T-helper 17 cell (primary cell): Measurements from ENCODE around the gene HOXC9. TPM values are rescaled to one million over a fixed set of nuclear protein-coding genes. Genes with fewer than 3 reads are reported as not detected.

Experiments
- ATAC-seq: fragments of 150-1000 bp; cut with Tn5 transposase; 2 replicates; pipeline ENCODE4 v1.10.0; 2021; ENCODE audit warnings: mild to moderate bottlenecking, moderate library complexity
- DNase-seq, 3 donors: peaks; one replicate each; pipeline versions ENCODE4 v3.0.0 to v3.0.0-alpha.2; 2020 to 2021
- H3K9me3 ChIP-seq: one replicate; pipeline ENCODE4 v1.7.0; 2013; ENCODE audit warnings: low read length, mild to moderate bottlenecking; ENCODE audit not compliant: control insufficient read depth, poor library complexity, severe bottlenecking
- H3K27ac Mint-ChIP-seq: one replicate; pipeline ENCODE4 v1.8.0; 2022; ENCODE audit warnings: mild to moderate bottlenecking, moderate library complexity, mixed read lengths
- H3K27me3 Mint-ChIP-seq: one replicate; pipeline ENCODE4 v1.8.0; 2022; ENCODE audit warnings: mixed read lengths
- H3K36me3 Mint-ChIP-seq: one replicate; pipeline ENCODE4 v1.8.0; 2022; ENCODE audit warnings: low read depth, mixed read lengths
- H3K4me1 Mint-ChIP-seq: one replicate; pipeline ENCODE4 v1.8.0; 2022; ENCODE audit warnings: mild to moderate bottlenecking, mixed read lengths
- H3K4me3 Mint-ChIP-seq: one replicate; pipeline ENCODE4 v1.8.0; 2022; ENCODE audit warnings: mild to moderate bottlenecking, moderate library complexity, mixed read lengths
- total RNA-seq, 4 donors: library from RNA in 2 of 4; stranded (reverse) in 2 of 4; gene quantifications; one replicate each; pipeline ENCODE4 v1.2.3 and lab custom pipeline; 2022 to 2026

The HOXC9 gene
- total RNA-seq, 2 donors from 2014 or later, result not detected

GRCh38 chr12:54017878-54018467 lies 18.0 kb downstream of the HOXC9 start:
- H3K4me3 Mint-ChIP-seq, result peak overlapping the region; percentile 85
- peak; percentile 35 to 49 (median 48) for DNase-seq
- peak; percentile 79 for ATAC-seq
- peaks cover 10% of the 10 kb centered on the region for H3K36me3 Mint-ChIP-seq
- peaks cover 2% of the 10 kb centered on the region for H3K9me3 ChIP-seq
- peaks cover 11% of the 10 kb centered on the region for H3K4me1 Mint-ChIP-seq
- peaks cover 62% of the 10 kb centered on the region for H3K27me3 Mint-ChIP-seq
- no peak overlapping the region for H3K27ac Mint-ChIP-seq

GRCh38 chr12:54018468-54018984 lies 18.6 kb downstream of the HOXC9 start:
- peaks cover 2% of the 10 kb centered on the region for H3K9me3 ChIP-seq
- Mint-ChIP-seq H3K27ac (no peak overlapping the region), H3K36me3 (peaks cover 8% of the 10 kb centered on the region), H3K4me1 (peaks cover 11% of the 10 kb centered on the region), H3K4me3 (peak overlapping the region; percentile 85), H3K27me3 (peaks cover 62% of the 10 kb centered on the region)
- no peak for ATAC-seq
- DNase-seq, result no peak

GRCh38 chr12:54019091-54019811 lies 19.3 kb downstream of the HOXC9 start:
- no peak for DNase-seq

GRCh38 chr12:54019924-54020590 lies 20.1 kb downstream of the HOXC9 start:
- Mint-ChIP-seq H3K4me1 (peaks cover 11% of the 10 kb centered on the region), H3K4me3 (peak overlapping the region; percentile 47), H3K36me3 (peaks cover 8% of the 10 kb centered on the region), H3K27me3 (peaks cover 64% of the 10 kb centered on the region), H3K27ac (no peak overlapping the region)
- H3K9me3 ChIP-seq, result no peaks in the 10 kb centered on the region
- DNase-seq (no peak), ATAC-seq (no peak)

More at GRCh38 chr12:54019091-54019811, 19.3 kb downstream of the HOXC9 start:
- peaks cover 2% of the 10 kb centered on the region for H3K9me3 ChIP-seq
- Mint-ChIP-seq H3K27ac (no peak overlapping the region), H3K36me3 (peaks cover 8% of the 10 kb centered on the region), H3K4me1 (peaks cover 11% of the 10 kb centered on the region), H3K27me3 (peaks cover 63% of the 10 kb centered on the region), H3K4me3 (peak overlapping the region; percentile 47)
- ATAC-seq, result no peak

GRCh38 chr12:54020591-54021405 lies 20.8 kb downstream of the HOXC9 start:
- Mint-ChIP-seq H3K27me3 (peaks cover 61% of the 10 kb centered on the region), H3K4me3 (no peak overlapping the region), H3K36me3 (peaks cover 8% of the 10 kb centered on the region), H3K4me1 (peaks cover 11% of the 10 kb centered on the region), H3K27ac (no peak overlapping the region)
- DNase-seq (no peak), ATAC-seq (no peak)
- H3K9me3 ChIP-seq, result no peaks in the 10 kb centered on the region

GRCh38 chr12:54021432-54022013 lies 21.6 kb downstream of the HOXC9 start:
- Mint-ChIP-seq H3K27ac (peak overlapping the region; percentile 72), H3K36me3 (peaks cover 8% of the 10 kb centered on the region), H3K27me3 (peaks cover 68% of the 10 kb centered on the region), H3K4me3 (no peak overlapping the region), H3K4me1 (peaks cover 11% of the 10 kb centered on the region)
- DNase-seq (no peak), ATAC-seq (peak; percentile 33)
- H3K9me3 ChIP-seq, result no peaks in the 10 kb centered on the region

GRCh38 chr12:54022960-54023884 lies 23.3 kb downstream of the HOXC9 start:
- peaks cover 85% of the 10 kb centered on the region for H3K27me3 Mint-ChIP-seq
- peaks cover 6% of the 10 kb centered on the region for H3K4me1 Mint-ChIP-seq
- H3K27ac Mint-ChIP-seq, result no peak overlapping the region

GRCh38 chr12:54024127-54024526 lies 24.2 kb downstream of the HOXC9 start:
- no peak overlapping the region for H3K4me3 Mint-ChIP-seq

More at GRCh38 chr12:54022960-54023884, 23.3 kb downstream of the HOXC9 start:
- ATAC-seq, result no peak
- no peaks in the 10 kb centered on the region for H3K9me3 ChIP-seq
- H3K4me3 Mint-ChIP-seq, result no peak overlapping the region
- H3K36me3 Mint-ChIP-seq, result peaks cover 9% of the 10 kb centered on the region
- DNase-seq, result no peak

GRCh38 chr12:54024581-54025305 lies 24.8 kb downstream of the HOXC9 start:
- H3K4me1 Mint-ChIP-seq, result peaks cover 9% of the 10 kb centered on the region
- no peak for ATAC-seq
- no peaks in the 10 kb centered on the region for H3K9me3 ChIP-seq
- H3K4me3 Mint-ChIP-seq, result no peak overlapping the region
- peaks cover 9% of the 10 kb centered on the region for H3K36me3 Mint-ChIP-seq
- H3K27me3 Mint-ChIP-seq, result peaks cover 91% of the 10 kb centered on the region
- no peak for DNase-seq
- no peak overlapping the region for H3K27ac Mint-ChIP-seq

More at GRCh38 chr12:54024127-54024526, 24.2 kb downstream of the HOXC9 start:
- Mint-ChIP-seq H3K27me3 (peaks cover 91% of the 10 kb centered on the region), H3K36me3 (peaks cover 9% of the 10 kb centered on the region), H3K4me1 (peaks cover 9% of the 10 kb centered on the region), H3K27ac (no peak overlapping the region)
- ATAC-seq (no peak), DNase-seq (no peak)
- H3K9me3 ChIP-seq, result no peaks in the 10 kb centered on the region

- no peak overlapping the region for H3K27ac Mint-ChIP-seq
- no peak for ATAC-seq
Measured at GRCh38 chr12:54025499-54026405, 25.8 kb downstream of the HOXC9 start.

More at GRCh38 chr12:54025499-54026405, 25.8 kb downstream of the HOXC9 start:
- Mint-ChIP-seq H3K27me3 (peaks cover 92% of the 10 kb centered on the region), H3K36me3 (peaks cover 8% of the 10 kb centered on the region), H3K4me3 (no peak overlapping the region), H3K4me1 (peaks cover 9% of the 10 kb centered on the region)
- DNase-seq, result no peak
- no peaks in the 10 kb centered on the region for H3K9me3 ChIP-seq
